Hair follicular keratinocyte (primary cell): ENCODE results near the gene SLC25A14. TPM values are rescaled to one million over a fixed set of nuclear protein-coding genes. Genes with fewer than 3 reads are reported as not detected.

Experiments
- total RNA-seq: library from RNA; depleted of rRNA; stranded (reverse); fragments of >200 nt; gene quantifications from 2 replicates; pipeline ENCODE4 v1.2.3, GENCODE V29; 2015

Gene SLC25A14, protein sequence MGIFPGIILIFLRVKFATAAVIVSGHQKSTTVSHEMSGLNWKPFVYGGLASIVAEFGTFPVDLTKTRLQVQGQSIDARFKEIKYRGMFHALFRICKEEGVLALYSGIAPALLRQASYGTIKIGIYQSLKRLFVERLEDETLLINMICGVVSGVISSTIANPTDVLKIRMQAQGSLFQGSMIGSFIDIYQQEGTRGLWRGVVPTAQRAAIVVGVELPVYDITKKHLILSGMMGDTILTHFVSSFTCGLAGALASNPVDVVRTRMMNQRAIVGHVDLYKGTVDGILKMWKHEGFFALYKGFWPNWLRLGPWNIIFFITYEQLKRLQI
- total RNA-seq, result 7.3 and 19.2 TPM in 2 replicates

DNA sequence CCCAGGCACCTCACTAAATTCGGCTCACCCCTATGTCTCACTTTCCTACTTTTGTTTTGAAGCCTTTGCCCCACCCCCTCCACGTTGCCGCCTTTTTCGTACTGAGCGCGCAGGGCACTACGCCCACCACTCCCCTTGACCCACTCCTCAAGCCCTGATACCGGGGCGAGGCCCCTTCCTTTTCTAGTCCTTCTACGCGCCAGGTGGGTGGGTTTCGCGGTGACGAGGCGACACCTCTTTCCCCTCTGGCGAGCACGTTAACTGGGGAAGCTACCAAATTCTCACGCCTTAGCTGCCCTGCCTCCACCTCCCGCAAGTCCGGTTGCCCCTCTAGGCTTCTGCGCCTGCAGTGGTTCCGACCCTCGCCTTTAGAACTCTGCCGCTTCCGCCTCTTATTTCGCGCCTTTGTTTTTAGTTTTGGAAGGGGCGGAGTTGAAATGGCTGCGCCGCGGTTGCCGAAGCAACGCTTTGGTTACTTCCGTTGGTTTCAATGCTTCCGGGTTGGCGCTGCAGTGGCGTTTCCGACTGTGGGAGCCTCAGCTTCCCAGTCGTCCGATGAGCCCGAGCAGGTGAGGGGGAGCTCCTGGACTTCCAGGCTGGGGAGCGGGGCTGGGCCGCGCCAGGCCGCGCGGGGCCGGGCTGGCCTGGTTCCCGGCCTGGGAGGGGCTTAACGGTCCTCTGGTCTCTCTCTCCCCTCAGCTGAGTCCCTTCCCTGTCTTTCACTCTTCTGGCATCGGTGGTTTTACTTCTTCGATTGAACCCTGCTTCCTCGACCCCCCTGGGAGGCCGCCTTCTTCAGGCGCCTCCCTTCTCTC, at the start of gene SLC25A14:
Gene SLC25A14 (plus strand): TSS at position 512 of the 815 bp plus-strand sequence. CDS start 360 bp downstream, outside the sequence.

DNA sequence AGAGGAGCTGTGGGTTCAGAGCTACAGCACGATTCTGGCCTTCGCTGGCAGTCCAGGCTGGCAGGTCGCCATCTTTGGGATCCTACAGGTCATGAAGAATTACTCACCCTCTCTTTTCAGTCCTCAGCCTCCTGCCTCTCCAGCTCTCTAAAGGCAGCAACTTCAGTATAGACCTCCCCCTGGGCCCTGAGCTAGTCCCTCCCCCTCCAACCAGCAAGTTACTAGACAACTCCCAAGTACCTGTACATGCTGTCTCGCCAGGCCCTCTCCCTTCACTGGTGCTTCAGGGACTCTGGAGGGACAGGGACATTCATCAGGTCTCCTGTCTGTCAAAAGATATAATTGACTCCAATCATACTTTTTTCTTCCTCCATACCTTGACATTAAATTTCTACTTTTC, 45.8 kb downstream of the SLC25A14 start, which contains the start of gene GPR119:
Gene GPR119 (minus strand): TSS at position 155 of the 400 bp plus-strand sequence. CDS start 227 bp downstream, outside the sequence.

DNA sequence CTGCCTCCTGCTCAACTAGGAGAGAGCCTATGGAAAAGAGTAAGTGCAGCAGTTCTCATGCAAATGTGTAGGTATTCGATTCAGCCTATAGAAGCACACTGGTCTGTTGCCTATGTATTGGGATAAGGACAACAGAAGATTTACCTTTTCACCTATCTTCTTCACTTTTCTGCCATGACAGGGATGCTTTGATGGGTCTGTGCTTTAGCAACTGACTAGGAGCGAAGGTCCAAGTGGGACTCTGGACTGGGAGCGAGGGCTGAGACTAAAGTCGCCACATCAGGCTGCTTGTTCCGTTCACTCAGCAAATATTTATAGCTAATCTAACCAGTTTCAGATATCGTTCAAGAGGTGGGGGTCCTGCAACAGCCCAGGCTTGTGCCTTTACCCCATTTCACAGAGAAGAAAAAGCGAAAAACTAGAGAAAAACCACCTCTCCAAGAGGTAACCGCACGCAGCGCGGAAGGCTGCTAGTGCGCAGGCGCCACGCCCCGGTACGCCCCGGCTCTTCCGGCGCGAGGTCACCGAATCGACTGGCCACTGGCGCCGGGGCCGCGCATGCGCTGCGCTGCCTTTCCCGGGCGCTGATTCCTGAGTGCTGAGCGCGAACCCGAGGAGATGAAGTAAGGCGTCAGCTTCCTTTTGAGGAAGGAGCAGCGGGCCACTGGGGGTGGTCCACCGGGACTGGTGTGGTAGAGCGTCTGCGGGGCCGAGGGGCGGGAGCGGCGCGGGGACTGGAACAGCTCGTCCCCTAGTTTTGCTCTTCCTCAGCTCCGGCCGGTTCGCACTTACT, 61.9 kb downstream of the SLC25A14 start, which contains the start of gene RBMX2:
Gene RBMX2 (plus strand): TSS at position 573 of the 793 bp plus-strand sequence. CDS start 46 bp downstream, at position 619.

Other genes with a start within 250 kb of the SLC25A14 start
- 16.9 and 19.4 TPM in 2 replicates for gene ELF4, start 229.4 kb upstream of the SLC25A14 start, total RNA-seq
- gene AIFM1, start 174.1 kb upstream of the SLC25A14 start, total RNA-seq, result 17.9 and 25.9 TPM in 2 replicates
- gene RAB33A, start 168.0 kb upstream of the SLC25A14 start, total RNA-seq, result not detected in 2 replicates
- 2.2 and 3.7 TPM in 2 replicates for gene ZNF280C, start 71.0 kb upstream of the SLC25A14 start, total RNA-seq
- gene GPR119, start 45.8 kb downstream of the SLC25A14 start, total RNA-seq, result not detected in 2 replicates
- 20.1 and 27.9 TPM in 2 replicates for gene RBMX2, start 62.1 kb downstream of the SLC25A14 start, total RNA-seq